Stimulated activated CD4-positive, alpha-beta T cell treated with anti-CD3 and anti-CD28 coated beads, Interleukin-15, amount 100 ng/mL, for 24 hours (primary cell): Measurements from ENCODE around the gene EIPR1.
"Not testable (repeated sequence)": the region's sequence is repeated elsewhere in the genome, so short reads cannot be mapped to it uniquely, and the experiment has no call there.

Source experiments
- DNase-seq: peaks from one replicate; pipeline ENCODE4 v3.0.0-alpha.2; 2020

EIPR1 gene

DNA sequence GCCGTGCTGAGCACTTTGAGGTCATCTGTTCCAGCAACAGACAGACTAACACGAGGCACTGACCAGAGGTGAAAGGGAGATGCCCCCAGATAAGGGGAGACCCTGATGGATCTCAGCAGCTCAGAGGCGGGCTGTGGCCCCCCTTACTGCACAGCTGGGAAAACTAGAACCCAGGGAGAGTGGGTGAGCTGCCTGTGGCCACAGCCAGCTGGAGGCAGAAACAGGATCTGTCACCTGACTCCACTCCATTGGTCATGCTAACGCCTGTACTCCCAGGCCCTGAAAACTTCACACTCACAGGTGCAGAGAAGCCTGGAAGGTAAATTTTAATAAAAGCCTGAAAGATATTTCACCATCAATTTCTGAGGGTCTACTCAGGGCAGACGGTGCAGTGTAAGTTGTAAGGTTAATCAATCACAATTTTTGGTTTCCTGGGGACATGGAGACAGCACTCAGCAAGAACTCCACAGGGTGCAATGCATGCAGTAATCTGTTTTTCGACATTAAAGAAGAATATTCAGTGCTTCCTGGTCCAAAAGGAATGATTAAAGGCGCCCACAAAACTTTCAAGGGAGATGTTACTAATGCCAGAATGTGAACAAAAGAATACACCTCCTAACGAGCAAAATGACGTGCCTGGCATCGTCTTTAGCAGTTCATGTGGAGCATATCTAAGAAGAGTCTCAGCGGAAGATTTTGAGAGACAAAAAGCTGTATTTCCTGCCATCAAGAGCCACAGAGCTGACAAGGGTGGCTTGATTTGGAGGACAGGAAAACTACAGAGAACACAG lies 173.4 kb downstream of the EIPR1 start:
- no peak for DNase-seq

DNA sequence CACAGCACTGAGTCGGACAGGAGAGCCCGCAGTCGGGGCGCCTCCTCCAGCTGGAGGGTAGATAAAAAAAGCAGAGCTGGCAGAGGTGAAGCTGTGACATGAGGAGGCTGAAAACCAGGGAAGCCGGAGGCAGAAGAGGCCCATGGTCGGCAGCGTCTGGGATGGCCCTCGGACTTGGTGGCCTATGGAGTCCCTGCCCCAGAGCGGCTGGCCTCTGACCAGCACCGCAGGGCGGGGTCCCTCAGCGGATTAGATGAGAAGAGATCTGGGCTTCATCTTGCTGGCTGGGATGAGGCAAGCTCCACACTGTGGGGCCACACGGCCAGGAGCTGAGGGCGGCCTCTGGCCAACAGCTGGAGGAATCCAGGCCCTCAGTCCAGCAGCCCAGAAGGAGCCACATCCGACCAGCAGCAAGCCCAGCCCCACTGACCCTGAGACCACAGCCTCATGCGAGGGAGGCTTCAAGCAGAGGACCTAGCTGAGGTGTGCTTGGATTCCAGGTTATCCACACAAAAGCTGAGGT lies 174.1 kb downstream of the EIPR1 start:
- DNase-seq = no peak

DNA sequence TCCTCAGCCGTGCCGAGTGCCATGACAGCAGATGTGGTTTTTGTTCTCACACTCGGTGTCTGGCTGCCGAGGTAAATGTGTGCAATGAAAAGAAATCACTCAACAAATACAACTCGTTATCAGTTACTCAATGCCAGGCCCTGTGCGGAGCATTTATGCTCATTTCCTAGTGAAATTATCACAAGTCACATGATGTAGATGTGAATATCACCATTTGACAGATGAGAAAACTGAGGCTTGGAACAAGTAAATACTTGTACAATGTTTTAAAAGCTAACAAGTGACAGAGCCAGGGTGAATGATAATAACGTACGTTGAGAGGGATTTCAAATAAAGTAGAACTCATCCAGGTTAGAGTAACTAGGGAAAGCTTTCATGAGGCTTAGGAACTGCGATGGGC lies 174.7 kb downstream of the EIPR1 start:
- no peak for DNase-seq

DNA sequence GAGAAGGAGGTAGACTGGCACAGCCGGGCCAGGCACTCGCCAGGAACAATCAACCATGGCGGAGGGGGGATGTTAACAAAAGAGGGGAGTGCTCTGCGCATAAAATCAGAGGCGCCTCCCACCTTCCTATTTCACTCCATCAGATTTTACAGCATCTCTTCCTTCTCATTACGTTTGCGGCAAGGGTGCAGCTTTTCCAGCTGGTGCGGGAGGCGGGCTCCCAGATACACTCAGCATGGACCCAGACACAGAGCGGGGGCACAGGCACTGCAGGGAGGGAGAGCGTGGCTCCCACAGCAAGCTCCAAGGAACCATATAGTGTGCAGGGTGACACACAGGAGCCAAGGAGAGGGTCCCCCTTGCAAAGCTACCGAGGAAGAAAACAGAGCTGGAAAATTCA lies 176.3 kb downstream of the EIPR1 start:
- no peak for DNase-seq

DNA sequence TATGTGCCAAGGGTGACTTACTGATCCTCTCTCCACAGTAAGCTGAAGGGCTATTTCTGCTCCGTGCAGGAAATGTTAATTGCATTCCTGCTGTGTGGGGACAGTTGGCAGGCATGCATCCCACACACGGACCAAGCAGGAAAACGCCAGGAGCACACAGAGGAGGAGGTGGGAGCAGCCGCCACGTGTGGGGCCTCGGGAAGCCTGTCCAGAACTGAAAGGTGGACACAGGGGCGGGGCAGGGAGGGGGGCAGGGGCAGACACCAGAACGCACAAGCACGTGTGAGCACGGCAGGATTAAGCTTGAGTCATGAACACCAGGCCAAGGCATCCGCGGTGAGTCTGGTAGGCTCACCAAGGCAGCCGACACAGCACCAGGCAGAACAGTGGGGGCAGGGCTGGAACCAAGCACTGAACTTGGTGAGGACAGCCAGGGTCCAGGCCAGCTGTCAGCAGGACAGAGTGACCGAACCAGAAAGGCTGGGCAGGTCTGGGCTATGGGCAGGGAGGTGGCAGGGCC lies 177.1 kb downstream of the EIPR1 start:
- DNase-seq = no peak

DNA sequence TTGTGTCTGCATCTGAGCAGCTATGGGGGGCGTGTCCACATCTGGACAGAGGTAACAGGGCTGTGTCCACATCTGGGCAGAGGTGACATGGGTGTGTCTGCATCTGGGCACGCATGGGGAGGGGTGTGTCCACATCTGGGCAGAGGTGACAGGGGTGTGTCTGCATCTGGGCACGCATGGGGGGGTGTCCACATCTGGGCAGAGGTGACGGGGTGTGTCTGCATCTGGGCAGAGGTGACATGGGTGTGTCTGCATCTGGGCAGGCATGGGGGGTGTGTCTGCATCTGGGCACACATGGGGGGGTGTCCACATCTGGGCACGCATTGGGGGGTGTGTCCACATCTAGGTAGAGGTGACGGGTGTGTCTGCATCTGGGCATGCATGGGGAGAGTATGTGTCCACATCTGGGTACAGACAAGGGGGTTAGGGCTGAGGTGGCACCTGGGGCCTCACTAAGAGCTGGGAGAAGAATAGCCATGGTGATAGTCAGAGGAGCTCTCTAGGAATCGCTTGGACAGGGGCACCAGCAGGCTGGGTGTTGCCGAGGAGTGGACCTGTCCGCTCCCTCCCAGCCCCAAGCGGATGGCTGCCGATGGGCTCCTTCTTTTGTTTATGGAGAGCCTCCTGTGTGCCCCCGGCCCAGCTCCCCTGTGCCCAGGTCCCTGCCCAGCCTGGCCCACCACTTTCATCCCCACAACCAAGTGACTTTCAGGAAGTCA lies 177.8 kb downstream of the EIPR1 start:
- DNase-seq = no peak

DNA sequence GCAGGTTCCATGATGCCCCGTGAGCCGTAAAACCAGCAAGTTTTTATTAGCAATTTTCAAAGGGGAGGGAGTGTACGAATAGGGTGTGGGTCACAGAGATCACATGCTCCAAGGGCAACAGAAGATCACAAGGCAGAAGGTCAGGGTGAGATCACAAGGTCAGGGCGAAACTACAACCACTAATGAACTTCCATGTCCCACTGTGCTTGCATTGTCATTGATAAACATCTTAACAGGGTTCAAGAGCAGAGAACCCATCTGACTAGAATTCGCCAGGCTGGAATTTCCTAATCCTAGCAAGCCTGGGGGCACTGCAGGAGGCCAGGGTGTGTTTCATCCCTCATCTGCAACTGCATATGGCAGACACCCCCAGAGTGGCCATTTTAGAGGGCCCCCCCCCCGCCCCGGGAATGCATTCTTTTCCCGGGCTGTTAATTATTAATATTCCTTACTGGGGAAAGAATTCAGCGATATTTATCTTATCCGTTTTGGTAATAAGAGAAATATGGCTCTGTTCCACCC lies 178.9 kb downstream of the EIPR1 start:
- DNase-seq = not testable (repeated sequence)

DNA sequence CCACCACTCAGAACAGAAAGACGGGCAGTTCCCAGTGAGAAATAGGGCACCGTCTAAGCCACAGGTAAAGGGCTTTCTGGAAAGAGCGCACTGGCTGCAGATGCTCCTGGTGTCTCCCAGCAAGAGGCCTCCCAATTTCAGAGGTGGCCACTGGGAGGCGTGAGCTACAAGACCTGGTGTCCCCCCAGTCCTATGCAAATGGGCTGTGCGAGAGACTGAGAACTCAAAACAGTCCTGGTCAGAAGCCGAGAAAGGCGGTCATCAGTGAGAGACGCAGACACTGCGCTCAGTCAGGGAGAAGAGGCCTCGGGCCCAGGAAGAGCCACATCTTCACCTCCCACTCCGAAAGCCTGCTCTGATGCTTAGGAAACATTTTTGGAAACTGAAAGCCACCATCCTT lies 179.5 kb downstream of the EIPR1 start:
- DNase-seq = peak; percentile 26

DNA sequence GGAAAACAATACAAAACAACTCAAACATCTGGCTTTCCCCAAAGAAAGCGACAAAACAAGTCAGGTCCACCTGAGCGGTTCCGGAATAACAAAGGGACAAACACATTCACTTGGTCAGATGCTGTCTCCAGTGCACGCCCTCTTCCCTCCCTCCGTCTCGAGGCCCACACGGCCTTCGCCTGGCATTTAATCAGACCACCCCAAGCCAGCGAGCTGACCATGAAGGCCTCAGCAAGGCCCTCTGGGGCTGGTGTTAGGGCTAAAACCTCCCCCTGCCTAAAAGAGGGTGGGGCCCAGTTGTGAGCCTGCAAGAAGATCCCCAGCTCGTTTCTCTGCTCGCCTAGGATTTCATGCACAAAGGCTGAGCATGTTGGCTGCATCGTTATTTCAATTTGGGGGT lies 180.3 kb downstream of the EIPR1 start:
- no peak for DNase-seq

DNA sequence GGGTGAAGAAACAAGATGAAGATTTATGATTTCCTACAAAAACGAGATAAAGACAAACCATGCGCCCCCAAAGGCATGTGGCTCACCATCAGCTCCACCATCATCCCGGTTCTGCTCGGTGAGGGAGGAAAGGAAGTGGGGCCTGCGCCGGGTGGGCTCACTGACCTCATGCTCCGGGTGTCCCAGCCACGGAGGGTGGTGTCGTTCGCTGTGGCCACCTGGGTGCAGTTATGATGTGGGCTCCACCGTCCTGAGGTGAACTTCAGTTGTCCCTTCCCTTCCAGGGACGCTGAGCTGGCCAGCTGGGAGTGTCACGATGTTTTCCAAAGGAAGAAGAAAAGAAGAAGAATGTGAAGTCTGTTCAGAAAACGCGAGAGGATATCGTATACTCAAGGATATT lies 180.9 kb downstream of the EIPR1 start:
- no peak for DNase-seq

DNA sequence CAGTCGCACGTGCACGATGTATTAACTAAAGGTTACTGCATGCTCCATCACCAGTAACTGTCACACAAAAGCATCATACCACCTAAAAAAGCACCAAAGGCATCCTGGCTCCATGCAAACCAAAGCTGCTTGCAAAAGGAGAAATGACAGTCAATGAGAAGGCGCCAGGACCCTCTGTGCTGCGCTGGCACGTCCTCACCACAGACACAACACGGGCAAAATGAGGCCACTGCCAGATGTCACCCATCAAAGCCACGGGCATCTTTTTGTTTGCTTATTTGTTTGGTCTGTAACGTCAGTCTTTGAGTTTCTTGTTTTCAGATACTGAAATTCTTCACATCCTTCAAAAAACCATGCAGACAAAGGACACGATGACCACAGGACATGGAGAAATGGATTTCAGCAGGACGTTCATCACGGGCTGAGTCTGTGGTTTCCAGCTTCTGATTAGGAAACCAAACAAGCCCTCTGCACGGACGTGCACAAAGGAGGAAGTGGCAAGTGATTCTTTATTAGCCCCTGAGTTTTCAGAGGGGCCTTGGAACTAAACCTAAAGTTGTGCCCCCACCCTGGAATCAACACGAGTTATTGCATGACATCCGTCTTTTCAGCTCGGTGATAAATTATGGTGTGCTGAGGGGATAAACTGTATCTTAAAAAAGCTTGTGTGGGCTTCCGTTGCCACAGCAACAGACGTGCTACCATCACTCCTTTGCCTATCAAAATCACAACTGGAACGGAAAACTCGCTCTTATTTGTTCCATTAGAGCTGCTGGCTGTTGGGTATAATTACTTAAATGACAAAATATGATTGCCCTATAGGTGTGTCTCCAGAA lies 181.8 kb downstream of the EIPR1 start:
- no peak for DNase-seq

DNA sequence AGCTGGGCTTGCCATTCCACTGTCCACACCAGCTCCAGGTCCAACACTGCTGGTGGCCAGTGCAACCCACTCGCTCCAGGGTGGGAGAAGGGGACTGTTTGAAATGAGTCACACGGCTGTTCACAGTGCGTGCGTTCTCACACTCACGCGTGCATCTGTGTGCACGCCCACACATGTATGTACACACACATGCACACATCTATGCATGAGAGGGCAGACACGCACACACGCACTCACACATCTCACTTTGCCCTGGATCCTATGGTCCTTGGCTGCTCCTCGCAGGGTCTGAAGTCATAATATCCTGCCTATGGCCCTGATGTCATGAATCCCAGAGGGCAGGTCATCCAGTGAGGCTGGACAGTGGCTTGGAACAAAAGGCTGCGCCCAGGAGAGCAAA lies 182.8 kb downstream of the EIPR1 start:
- DNase-seq = no peak

DNA sequence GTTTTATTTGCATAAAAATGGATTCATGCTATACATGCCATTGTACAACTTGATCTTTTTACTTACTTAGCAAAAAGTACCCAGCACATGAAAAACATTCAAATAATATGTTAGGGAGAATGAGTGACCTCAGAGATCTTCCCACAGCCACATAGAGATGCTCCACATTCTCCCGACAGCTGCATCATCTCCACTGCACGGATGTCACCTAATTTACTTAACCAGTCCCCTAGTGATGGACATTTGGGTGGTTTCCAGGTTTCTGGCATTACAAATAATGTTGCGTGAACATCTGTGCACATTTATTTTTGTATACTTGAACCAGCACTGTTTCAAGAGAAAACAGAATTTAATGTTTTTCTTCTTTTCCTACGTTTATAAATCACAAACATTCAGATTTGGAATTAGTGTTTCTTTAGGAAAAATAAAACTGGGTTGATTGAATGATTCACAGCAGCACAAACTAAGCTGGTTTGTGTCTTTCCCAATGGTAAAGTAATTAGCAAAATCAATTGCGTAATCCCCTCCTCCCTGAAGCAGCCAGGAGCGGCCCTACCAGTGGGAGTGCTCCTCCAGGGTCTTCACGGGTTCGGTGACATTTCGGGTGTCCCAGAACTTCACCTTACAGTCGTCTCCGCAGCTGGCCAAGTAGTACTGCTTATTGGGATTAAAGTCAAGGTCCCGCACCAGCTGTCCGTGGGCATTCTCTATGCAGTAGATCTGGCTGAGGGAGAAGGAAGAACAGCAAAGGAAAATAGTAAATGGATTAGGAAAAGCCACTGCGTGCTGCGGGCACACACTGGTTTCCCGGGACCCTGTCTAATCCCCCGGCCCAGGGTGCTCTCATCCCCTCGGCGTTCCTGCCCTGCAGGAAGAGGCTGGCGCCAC lies 183.9 kb downstream of the EIPR1 start:
- DNase-seq = no peak

DNA sequence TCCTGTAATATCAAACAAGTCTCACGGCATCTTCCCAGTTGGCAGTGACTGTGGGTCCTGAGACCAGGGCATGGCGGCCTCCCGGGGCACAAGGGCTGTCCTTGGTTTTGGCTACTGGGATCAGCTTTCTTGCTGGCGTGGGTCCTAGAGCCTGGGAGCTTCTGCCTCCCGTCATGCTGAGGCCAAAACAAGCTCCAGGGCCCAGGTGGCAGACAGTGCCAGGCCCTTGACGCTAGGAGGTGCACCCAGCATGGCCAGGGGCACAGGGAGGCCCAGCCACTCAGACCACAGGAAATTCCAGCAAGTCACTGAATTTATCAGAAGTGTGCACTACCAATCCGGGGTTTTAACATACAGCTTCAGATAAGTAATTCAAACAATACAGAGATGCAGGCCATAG lies 184.7 kb downstream of the EIPR1 start:
- no peak for DNase-seq

DNA sequence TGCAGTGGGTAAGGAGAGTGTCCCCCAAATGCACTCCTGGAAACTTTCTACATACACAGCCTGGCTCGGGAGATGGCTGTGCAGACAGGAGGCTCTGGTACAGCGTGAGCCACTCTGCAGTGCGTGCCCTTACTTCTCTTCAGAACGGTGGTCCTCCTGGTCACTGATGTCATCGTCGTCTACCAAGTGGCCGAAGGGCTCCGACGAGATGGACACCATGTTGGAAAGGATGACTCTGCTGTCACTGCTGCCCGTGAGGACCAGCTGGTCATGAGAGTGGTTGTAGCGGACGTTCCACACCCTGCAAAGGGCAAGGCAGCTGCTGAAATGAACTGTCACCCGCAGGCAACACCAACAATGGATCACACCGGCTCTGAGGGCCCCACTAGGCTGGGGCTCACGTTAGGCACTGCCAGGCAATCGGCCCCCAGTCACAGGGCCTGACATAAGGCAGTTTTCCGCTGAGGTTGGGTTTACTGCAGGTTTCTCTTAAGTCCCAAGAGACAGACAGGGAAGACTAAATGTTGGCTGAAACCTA lies 185.3 kb downstream of the EIPR1 start:
- DNase-seq = no peak

DNA sequence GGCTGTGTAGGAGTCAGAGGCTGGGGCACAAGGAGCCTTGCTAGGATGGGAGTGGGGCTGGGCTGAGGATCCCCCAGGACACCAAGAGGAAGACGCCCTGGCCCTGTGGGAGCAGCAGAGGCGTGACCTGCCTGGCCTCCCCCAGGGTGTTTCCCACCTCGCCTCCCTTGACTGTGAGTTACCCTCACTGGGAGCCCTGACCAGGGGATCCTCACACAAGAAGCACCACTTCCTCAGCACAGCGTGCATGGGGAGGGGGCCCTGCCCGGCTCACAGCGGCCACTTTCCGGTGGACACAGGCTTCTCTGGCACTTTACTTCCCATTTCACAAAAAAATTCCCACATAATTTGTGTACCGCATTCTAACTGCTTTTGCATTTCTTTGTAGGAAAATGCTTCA lies 187.7 kb downstream of the EIPR1 start:
- no peak for DNase-seq

DNA sequence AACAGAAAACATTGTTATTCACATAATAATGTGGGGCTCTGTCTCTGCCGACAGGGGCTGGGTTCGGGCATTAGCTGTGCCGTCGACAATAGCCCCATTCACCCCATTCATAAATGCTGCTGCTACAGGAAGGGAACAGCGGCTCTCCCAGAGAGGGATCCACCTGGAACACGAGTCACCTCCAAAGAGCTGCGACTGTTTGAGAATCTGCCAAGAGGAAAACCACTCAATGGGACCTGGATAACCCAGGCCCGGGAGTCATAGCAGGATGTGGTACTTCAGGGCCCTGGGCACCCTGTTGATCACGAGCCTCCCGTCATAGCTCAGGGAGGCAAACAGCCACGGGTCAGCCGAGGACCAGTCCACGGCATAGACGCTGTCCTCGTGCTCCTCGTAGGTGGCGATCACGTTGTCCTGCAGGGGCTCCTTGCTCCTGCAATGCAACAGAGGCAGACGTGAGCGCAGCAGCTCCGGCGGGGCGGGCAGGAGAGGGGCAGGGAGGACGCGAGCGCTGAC lies 188.5 kb downstream of the EIPR1 start:
- no peak for DNase-seq

DNA sequence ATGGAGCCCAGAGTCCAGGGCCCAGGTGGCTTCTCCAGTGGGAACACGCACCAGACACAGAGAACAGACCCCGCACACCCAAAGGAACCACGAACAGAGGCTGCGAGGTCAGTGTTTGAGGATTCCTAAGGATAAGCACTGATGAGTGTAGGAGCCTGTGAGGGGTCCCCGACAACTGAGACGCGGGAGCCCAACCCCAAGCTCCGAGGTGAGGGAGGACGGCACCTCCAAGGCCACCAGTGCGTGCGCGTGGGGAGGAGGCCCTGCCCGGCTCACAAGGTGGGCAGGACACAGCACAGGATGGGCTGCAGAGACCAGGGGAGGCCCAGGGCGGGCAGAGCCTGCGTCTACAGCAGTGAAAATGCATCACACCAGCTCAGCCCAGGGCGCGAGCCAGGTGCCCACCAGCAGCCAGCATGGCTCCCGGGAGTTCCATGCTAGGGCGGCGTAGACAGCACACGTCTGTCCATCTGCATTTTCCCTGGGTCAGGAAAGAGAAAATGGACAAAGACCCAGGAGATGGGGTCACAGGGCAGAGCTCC lies 189.1 kb downstream of the EIPR1 start:
- DNase-seq = no peak

DNA sequence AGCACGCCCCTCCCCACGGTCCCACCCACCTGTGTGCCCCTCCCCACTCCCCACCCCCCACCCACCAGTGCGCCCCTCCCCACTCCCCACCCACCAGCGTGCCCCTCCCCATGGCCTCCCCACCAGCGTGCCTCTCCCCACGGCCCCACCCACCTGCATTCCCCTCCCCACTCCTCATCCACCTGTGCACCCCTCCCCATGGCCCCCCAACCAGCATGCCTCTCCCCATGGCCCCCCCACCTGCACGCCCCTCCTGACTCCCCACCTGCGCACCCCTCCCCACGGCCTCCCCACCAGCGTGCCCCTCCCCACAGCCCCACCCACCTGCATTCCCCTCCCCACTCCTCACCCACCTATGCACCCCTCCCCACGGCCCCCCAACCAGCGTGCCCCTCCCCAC lies 190.2 kb downstream of the EIPR1 start:
- no peak for DNase-seq

DNA sequence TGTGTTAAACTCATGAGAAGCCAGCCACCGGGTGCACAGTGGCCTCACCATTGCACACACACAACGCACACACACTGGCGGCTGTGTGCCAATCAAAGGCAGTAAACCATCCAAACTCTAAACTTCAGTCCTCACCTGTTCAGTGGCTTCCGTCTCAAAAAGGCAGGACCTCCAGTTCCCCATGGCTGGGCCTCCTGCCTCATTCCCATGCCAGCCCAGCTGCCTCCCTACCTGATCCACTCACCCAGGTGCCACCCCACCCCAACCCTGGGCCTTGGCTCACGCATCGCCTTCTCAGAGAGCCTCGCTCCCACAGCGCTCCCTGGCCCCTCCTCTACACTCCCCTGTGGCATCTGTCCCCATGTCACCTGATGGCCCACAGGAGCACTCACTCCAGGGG lies 190.9 kb downstream of the EIPR1 start:
- DNase-seq = no peak

DNA sequence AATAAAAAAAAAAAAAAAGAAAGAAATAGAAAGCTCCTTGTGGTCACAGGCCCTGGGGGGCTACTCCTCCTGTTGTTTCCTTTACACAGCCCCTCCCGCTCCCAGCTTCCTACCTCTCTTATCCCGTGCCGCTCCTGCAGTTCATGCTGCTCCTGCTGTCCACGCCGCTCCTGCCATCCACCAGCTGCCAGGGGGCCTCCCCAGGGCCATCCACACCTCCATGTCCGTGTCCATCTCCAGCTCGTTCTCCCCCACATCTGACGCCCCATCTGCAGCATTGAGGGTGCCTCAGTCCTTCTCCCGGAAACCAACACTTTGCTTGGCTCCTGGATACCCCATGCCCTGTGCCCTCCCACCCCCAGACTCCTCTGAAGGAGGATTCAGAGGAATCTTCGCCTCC lies 191.7 kb downstream of the EIPR1 start:
- DNase-seq = no peak
